ENCODE results near the gene TSC22D1.

The TSC22D1 gene

DNA sequence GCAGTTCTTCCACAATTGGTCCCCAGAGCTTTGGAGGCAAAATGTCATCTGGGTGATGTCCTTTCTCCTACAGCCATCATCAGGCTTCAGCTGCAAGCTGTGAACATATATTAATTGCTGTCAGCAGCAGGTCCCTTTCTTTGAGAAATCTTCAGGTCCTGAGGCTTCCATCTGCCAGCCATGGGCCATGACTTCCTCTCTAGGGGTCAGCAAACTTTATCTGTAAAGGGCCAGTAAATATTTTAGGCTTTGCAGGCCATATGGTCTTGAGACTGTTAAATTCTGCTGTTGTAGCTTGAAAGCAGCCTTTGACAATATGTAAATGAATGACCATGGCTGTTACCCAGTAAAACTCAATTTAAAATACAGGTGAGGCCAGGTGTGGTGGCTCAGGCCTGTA is 175.4 kb downstream of the TSC22D1 start:
- DNase-seq = no peak

DNA sequence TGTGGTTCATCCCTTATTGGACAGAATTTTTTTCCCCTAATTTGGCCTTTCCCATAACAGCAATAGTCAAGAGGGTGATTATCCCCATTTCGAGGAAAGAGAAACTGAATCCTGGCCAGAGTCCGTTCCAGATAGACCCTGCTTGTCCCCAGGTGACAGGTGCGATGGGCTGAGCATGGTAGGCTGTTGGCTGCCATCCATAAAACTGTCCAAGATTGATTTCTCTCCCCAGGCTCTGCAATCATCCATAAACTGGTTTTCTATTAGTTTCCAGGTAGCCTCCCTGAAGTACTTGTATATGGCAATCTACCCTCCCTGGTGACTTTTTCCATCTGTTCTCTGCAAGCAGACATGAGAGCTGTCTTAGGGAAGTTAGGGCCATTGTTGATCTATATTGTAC is 177.1 kb downstream of the TSC22D1 start:
- no peak for DNase-seq

DNA sequence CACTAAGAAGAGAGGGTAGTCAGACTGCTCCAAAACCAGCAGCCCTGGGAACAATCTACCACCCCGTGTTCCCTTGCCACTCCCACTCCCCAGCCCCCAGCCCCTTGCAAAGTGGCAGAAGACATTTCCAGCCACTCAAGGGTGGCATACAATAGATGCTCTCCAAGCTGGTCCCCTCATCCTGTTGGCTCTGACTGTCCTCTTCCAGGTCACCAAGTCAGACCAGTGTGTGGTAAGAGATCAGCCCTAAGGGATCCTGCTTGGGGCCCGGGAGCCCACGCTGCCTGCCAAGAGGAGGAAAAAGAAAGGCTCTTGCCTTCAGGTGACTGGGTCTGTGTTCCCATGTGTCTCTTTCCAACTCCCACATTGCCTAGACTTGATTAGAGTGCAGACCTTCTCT is 177.5 kb downstream of the TSC22D1 start:
- DNase-seq = no peak

DNA sequence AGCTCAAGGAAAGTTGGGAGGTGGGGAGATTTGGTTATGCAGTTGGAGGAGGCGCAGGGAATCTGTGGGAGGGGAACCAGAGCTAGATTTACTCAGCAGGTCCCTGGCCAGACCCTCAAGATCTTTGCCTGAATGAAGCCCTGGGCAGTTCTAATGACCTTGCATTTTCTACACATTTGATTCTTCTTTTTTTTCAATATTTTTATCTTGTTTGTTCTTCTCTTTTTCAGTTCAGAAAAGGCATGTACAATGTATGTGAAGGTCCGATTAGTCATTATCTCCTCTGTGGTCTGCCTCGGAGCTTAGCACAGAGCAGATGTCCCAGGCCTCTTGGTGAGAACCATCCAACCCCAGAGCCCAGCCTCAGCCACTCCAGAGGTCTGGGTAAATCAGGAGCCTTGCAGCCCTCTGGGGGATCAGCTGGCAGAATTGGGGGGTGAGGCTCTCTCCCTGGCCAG is 178.3 kb downstream of the TSC22D1 start:
- DNase-seq = no peak

DNA sequence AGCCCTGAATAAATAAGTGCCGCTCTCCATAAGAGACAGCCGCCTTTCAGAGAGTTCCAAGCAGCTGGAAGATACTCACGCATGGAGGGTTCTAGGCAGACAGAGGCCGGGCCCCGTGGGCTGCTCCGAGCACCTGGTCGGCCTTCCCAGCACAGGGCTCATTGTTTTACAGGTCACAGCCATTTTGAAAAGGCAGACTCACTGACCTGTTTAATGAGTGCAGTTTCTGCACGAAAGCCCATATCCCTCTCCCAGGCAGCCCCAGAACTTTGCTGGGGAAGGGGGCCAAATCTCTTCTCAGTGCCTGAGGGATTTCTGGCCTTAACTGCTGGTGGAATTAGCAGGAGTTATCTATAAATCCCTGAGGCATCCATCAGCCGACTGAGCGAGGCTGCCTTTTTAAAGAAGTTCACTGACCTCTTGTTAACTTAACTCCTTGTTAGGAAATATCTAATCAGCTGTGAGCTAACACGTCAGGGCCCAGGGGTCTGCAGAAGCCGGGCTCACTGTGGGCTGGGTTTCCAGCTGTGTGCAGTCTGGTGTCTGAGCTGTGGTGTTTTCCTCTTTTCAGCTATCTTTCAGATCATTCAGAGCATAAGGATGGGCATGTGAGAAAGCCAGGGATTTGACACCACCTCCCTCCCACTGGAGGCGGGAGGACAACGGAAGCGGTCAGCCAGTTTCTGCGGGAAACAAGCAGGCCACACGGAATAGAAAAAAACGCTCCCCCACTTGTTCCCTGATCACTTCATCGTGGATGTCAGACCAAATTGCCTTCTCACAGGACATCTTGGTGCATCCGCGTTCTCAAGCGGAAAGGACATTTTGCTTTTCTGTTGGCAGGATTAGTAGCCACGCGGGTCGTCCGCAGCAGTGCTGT is 179.2 kb downstream of the TSC22D1 start:
- no peak for DNase-seq

DNA sequence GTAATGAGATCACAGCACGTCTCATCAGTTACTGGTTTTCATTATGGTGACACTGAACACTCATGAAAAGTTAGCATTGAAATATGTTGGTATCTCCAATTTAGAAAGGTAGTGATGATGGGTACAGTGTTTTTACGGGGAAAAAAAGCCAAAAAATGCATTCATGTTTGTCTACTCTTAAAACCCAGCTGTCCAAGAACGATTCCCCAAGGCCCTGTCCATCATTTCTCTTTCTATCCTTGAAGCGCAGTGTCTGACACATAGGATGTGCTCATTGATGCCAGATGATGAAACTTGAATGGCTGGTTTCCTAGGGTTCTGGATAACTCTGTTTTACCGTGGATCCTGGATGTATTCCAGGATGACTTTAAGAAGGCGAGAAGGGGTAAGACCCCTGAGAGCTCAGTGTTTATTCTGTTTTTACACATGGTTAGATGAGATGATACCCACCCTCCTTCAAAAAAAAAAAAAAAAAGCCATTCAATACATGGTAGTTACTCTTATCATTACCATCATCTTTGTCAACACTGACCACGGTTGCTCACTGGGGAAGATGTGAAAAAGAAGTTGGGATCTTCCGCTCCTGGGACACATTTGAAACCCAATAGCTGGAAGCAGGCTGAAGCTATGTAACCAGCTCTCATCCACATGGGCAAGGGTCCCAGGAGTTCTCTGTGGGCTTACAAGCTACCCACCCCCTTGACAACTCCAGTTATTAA is 180.0 kb downstream of the TSC22D1 start:
- DNase-seq = no peak

DNA sequence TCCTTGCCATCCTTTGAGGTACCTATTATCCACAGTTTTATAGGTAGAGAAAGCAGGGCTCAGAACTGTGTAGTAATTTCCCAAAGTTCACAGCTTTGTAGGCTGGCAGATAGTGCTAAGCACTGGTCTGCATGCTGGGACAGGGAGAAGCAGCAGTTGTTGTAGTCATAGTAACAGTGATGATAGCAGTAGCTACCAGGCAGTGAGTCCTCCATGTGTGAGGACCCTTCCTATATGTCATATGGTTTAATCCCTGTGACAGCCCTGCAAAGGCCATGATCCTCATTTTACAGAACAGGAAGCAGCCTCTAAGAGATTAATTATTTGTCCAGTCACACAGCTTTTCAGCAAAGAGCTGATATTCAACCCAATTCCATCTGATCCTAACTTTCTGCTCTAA is 181.5 kb downstream of the TSC22D1 start:
- no peak for DNase-seq

DNA sequence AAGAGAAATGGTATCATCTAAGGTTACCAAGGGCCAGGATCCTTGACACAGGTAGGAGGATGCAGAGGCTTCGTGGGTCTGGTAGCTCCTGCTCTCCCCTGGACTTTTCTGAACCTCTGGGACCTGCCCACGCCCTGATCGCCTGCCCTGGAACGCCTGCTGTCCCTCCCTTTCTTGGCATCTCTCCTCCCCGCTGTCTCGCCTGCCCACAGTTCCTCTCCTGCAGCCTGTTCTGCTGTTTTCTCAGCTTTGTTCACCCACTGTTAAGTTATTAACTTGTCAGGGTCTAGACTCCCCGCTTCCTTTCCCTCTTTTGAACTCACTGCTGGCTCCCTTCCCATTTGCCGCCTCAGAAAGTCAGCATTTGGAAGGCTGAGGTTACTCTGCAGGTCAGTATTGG is 182.7 kb downstream of the TSC22D1 start:
- no peak for DNase-seq

DNA sequence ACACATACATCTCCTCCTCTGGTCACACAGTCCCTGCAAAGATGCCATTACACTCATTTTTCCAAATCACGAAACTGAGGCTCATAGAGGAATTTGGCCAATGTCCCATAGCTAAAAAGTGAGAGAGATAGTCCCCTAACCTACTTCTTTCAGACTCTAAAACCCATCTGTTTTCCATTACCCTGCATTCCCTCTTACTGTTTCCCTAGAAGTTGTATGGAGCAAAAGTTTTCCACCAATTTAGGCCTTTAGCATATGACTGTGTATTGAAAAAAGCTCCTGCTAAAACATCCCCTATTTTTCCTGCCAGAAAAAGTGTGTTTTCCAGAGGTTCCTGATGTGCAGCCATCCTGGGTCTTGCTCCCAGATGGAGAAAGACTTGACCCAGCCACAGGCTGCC is 186.3 kb downstream of the TSC22D1 start:
- no peak for DNase-seq

DNA sequence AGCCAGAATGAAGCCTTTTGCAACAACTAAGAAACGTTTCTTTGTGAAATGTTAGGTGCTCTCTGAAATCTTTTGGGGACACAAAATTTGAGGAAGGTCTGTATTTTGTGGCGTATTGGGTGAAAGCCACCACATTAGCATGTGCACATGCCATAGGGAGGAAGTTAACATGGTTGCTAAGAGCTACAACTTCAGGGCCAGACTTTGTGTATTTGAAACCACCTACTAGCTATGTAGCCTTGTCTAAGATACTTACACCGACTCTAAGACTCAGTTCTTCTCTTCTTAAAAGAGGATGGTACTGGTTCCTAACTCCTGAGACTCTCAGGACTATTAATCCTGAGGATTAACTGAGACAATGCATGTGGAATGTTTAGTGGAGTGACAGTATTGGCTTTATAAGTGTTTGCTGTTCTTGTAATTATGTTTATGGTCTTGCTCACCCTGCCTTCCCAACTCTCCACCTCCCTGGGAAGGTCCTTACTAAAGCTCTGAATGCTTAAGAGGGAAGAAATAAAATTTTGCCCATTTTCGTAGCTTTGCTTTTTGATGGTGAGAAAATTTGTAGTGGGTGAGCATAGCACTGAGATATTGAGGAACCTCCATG is 187.0 kb downstream of the TSC22D1 start:
- no peak for DNase-seq

DNA sequence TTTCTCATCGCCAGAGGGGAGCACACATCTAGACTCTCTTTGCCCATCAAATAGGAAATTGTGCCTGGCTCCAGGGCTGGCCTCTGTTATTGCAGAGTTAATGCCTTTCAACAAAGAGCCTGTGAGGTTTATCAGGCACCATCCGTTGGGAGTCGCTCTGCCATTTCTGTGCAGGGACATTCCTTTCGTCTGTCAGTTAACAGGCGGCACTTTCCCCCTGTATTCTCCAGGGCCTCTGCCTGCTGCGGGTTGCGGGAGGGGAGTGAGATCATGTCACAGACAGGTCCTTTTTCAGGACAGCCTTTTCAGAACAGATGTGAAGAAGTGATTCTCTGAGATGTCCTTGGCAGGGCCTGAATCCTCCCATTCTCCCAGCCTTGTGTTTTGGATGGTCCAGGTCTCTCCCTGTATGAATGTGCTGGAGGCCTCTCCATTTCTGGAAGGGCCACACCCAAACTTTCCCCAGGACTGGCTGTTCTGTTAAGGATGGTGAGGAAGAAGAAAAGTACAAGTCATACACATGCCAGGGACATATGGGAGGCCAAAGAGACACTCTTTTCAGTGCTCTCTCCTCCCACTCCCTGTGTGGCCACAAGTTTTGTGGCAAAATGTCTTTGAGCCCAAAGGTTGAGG is 187.6 kb downstream of the TSC22D1 start:
- no peak for DNase-seq

DNA sequence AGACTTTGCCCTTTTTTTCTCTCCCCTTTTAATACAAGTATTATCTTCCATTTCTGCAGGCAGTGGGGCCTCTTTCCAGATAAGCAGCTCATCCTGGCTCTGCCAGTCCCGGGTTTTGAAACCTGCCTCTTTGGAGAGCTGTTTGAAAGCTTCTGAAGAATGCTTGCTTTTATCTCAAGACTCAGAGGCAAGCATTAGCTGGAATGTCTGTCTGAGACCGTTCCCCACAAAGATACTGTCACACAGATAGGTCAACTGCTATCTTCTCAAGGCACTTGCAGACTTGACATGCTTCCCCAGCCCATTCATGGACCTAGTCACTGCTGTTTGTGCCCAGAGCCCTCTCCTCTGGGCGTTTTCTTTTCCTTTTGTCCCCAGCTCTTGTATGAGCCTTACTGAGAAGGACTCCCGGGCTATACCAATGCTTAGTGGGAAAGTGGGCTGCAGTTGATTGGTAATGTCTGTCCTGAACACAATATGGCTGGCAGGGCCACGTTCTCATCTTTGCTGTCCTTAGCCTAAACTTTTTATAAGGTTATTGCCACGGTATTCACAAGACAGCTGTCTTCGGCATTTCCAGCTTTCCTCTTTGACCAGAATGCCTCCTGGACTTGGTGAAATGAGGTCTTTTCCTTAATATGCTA is 189.1 kb downstream of the TSC22D1 start:
- no peak for DNase-seq

DNA sequence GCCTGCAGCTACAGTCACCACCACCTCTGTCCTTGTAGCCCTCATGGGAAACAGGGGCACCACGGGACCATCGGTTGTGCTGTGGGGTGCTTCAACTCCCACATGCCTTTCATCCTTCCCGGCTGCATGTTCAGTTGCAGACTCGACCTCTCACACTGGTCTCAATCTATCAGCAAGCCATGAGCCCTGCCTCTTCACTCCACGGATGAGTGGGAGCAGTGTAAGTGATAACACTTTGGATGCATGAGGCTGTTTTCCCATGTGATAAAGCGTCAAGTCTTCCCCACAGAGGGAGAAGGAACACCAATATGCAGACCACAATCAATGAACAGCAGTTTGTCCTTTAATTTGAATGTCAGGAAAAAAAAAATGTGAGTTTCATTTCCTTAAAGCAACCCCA is 190.3 kb downstream of the TSC22D1 start:
- DNase-seq = no peak

DNA sequence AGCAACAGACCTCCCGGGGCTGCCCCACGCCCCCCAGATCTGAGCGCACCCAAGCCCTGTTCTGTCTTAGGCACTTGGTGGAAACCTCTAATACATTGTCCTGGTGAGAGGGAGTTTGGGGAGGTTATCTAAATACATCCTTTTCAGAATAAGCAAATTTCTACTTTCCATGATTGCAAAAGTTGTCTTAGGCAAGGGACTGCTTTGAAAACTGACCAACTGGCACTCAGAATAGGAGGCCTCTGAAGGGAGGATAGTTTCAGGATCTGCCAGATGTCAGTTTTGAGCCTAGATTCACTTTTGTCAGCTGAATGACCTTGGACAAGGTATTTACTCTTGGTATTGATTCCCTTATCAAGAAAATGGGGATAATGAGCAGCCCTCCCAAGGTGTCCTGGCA is 190.7 kb downstream of the TSC22D1 start:
- no peak for DNase-seq

DNA sequence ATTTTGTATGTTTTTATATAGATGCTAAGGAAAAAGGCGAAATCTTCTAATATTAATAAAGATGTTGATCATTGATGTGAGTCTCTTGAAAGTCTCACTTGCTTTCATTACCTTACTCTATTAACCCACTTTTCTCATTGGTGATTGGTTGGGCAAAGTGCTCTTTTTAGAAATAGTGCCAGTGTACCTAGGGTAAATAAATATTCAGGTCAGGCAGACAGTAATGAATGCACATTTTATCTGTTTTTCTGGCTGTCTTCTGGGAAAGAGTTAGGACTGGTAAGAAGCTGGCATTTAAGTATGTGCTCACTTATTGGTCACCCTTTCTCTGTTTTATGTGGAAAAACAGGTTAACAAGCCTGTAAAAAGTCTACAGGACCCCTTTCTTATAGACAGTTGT is 191.4 kb downstream of the TSC22D1 start:
- no peak for DNase-seq

DNA sequence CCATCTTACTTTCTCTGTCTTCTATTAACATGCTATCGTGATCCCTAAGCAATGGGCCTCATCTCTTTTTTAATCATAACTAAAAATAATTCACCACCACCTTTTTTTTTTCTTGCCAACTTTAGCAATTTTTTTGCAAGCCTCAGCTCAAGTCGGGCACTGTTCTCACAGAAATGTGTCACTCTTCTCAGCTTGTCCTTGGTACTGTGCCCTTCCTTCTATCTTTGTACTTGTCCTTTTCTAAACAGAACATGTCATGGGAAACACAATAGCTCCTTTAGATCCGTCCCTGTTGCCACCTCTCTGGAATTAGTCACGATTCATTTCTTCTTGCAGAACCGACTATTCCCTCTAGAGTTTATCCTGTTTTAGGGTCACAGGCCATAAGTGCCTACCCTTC is 192.2 kb downstream of the TSC22D1 start:
- DNase-seq = no peak

DNA sequence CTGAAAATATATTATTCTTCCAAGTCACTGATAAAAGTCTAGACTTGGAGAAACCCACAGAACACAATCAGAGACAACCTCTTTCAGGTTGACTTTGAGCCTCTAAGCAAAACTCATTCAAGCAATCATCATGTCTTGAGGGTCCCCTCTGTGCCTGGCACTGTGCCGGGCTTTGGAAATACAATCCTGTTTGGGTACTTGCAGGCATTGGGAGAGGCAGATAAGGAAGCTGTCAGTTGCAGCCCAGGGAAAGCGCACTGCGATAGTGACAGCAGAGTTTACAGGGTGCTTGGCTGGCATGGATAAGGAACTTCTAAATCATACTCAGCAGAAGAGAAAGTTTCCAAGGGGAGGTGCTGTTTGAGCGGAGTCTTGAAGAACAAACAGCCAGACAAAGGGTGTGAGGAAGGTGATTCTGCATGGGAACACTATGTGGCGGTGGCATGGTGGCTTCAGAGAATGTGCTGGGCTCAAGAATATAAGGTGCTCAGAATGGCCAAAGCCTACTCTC is 193.4 kb downstream of the TSC22D1 start:
- no peak for DNase-seq
